HCT116 (cell line): ENCODE results near the gene OR6Q1. TPM values are rescaled to one million over a fixed set of nuclear protein-coding genes. Genes with fewer than 3 reads are reported as not detected.
A peak's percentile ranks its signal among the peaks of the same experiment; 100 is the strongest.

Experiments
- ATAC-seq: fragments of 200-7000 bp; cut with Tn5 transposase; 2 replicates; pipeline ENCODE4 v1.9.1; 2020; ENCODE audit warnings: mild to moderate bottlenecking, moderate library complexity
- BruUV-seq: library from RNA; stranded (reverse); fragments of 400-500 nt; replicated peaks from 2 replicates; lab custom pipeline; 2021; lab: Mats Ljungman, UMichigan
- CTCF ChIA-PET: fragments of 300-600 bp; sonication (Branson Sonifier 250); formaldehyde crosslinking; loops from one replicate; lab custom pipeline; 2021; ENCODE audit warnings: antibody characterized with exemption; lab: Charles Lee
- POLR2A ChIA-PET: fragments of 300-600, 350-600 bp; sonication (Branson Sonifier 250); formaldehyde crosslinking; loops from one replicate; lab custom pipeline; 2021; ENCODE audit warnings: antibody characterized with exemption; lab: Charles Lee
- RAD21 ChIA-PET, 2 experiments: fragments of 300-600 bp; sonication (Branson Sonifier 250); formaldehyde crosslinking; loops; one replicate each; lab custom pipeline; 2023; ENCODE audit warnings: low total read pairs in 2 of 2; ENCODE audit not compliant: uncharacterized antibody in 2 of 2, unreplicated experiment in 2 of 2, low non-redundant PET in 1 of 2; lab: Charles Lee
- DNase-seq: peaks from one replicate; pipeline ENCODE4 v3.0.0-alpha.2; 2010; ENCODE audit warnings: low read depth, low spot score
- H2AFZ ChIP-seq: fragments of 200-600 bp; shearing (Covaris generic), sonication (generic); 2 replicates; pipeline ENCODE4 v1.6.1; 2017; ENCODE audit warnings: low read depth, mixed run types, mixed read lengths, antibody characterized with exemption, low read length; ENCODE audit not compliant: poor library complexity, severe bottlenecking
- H3K27ac ChIP-seq: 2 replicates; pipeline ENCODE4 v1.5.1; 2012; ENCODE audit warnings: low read depth, low read length
- H3K27me3 ChIP-seq: fragments of 200-600 bp; sonication (generic); 2 replicates; pipeline ENCODE4 v1.6.1; 2016; ENCODE audit warnings: mixed run types, low read length, mixed read lengths; ENCODE audit not compliant: insufficient read depth
- H3K36me3 ChIP-seq, 2 experiments: fragments of 200-500 bp in 1 of 2; fragments of 200-600 bp in 1 of 2; sonication (Bioruptor generic) in 1 of 2; sonication (generic) in 1 of 2; 2 replicates each; pipeline versions ENCODE4 v1.5.1 to v1.6.1; 2014 to 2016; ENCODE audit warnings: low read length in 2 of 2, inconsistent platforms in 1 of 2, mixed read lengths in 1 of 2, mixed run types in 1 of 2; ENCODE audit not compliant: insufficient read depth in 2 of 2, control insufficient read depth in 1 of 2
- H3K4me1 ChIP-seq, 2 experiments: fragments of 200-600 bp in 1 of 2; sonication (generic) in 1 of 2; 2 replicates each; pipeline versions ENCODE4 v1.5.1 to v1.6.1; 2012 to 2017; ENCODE audit warnings: low read length in 2 of 2, inconsistent platforms in 1 of 2, mild to moderate bottlenecking in 1 of 2, mixed read lengths in 1 of 2, mixed run types in 1 of 2, moderate library complexity in 1 of 2; ENCODE audit not compliant: insufficient read depth in 2 of 2, control insufficient read depth in 1 of 2
- H3K4me2 ChIP-seq: fragments of 200-600 bp; sonication (generic); 2 replicates; pipeline ENCODE4 v1.6.1; 2017; ENCODE audit warnings: mixed run types, low read length, mixed read lengths
- H3K4me3 ChIP-seq, 2 experiments: fragments of 200-600 bp in 1 of 2; sonication (generic) in 1 of 2; replicated peaks in 1 of 2; 2 replicates each; pipeline ENCODE4 v1.5.1; 2011 to 2016; ENCODE audit warnings: low read length in 2 of 2, control low read depth in 1 of 2, low read depth in 1 of 2, mild to moderate bottlenecking in 1 of 2, mixed read lengths in 1 of 2, mixed run types in 1 of 2
- H3K79me2 ChIP-seq: fragments of 200-600 bp; sonication (generic); 2 replicates; pipeline ENCODE4 v1.6.1; 2017; ENCODE audit warnings: mild to moderate bottlenecking, mixed run types, low read length, moderate library complexity, mixed read lengths; ENCODE audit not compliant: insufficient read depth
- H3K9ac ChIP-seq: fragments of 200-600 bp; sonication (generic); 2 replicates; pipeline ENCODE4 v1.6.1; 2016; ENCODE audit warnings: low read length, mixed read lengths
- H3K9me2 ChIP-seq: fragments of 200-600 bp; sonication (generic), shearing (Covaris generic); 2 replicates; pipeline ENCODE4 v1.6.1; 2017; ENCODE audit warnings: mixed run types, mild to moderate bottlenecking, moderate library complexity; ENCODE audit not compliant: insufficient read depth
- H3K9me3 ChIP-seq, 2 experiments: fragments of 200-500 bp in 1 of 2; fragments of 200-600 bp in 1 of 2; sonication (Bioruptor generic) in 1 of 2; sonication (generic) in 1 of 2; 2 replicates each; pipeline ENCODE4 v1.6.1; 2014 to 2017; ENCODE audit warnings: low read length in 2 of 2, mixed read lengths in 2 of 2, inconsistent platforms in 1 of 2, low read depth in 1 of 2, mild to moderate bottlenecking in 1 of 2, mixed run types in 1 of 2, moderate library complexity in 1 of 2; ENCODE audit not compliant: control insufficient read depth in 1 of 2, insufficient read depth in 1 of 2
- H4K20me1 ChIP-seq: fragments of 200-600 bp; sonication (generic), shearing (Covaris generic); 2 replicates; pipeline ENCODE4 v1.6.1; 2017; ENCODE audit warnings: mixed run types, mild to moderate bottlenecking, moderate library complexity; ENCODE audit not compliant: insufficient read depth
- CBX3 ChIP-seq: IDR thresholded peaks from 2 replicates; pipeline ENCODE4 v1.6.1; 2012; ENCODE audit warnings: low read depth
- CTCF ChIP-seq, 3 experiments: fragments of 200-600 bp in 1 of 3; sonication (generic) in 1 of 3; IDR thresholded peaks in 2 of 3; conservative IDR thresholded peaks in 1 of 3; 2 replicates each; pipeline ENCODE4 v1.5.1; 2012 to 2017; ENCODE audit warnings: low read depth in 2 of 3, low read length in 2 of 3, antibody characterized with exemption in 1 of 3, borderline replicate concordance in 1 of 3, control low read depth in 1 of 3, mild to moderate bottlenecking in 1 of 3, mixed read lengths in 1 of 3, mixed run types in 1 of 3, moderate library complexity in 1 of 3; ENCODE audit not compliant: insufficient read depth in 1 of 3
- ELF1 ChIP-seq: IDR thresholded peaks from 2 replicates; pipeline ENCODE4 v1.6.1; 2012; ENCODE audit warnings: low read depth, borderline replicate concordance
- FOSL1 ChIP-seq: IDR thresholded peaks from 2 replicates; pipeline ENCODE4 v1.6.1; 2012; ENCODE audit warnings: low read depth
- RAD21 ChIP-seq: IDR thresholded peaks from 2 replicates; pipeline ENCODE4 v1.6.1; 2012; ENCODE audit warnings: low read depth, mild to moderate bottlenecking
- SP1 ChIP-seq: IDR thresholded peaks from 2 replicates; pipeline ENCODE4 v1.6.1; 2012; ENCODE audit warnings: low read depth
- YY1 ChIP-seq: IDR thresholded peaks from 2 replicates; pipeline ENCODE4 v1.6.1; 2011; ENCODE audit warnings: low read length, low read depth, moderate library complexity, mild to moderate bottlenecking; ENCODE audit not compliant: insufficient replicate concordance; ENCODE audit errors: extremely low read depth
- intact Hi-C: fragments of 100-400 bp; cut with micrococcal nuclease; formaldehyde crosslinking; loops from 2 replicates; pipeline ENCODE4 v1.10.0; 2022
- total RNA-seq: library from RNA; stranded (reverse); gene quantifications from one replicate; pipeline ENCODE4 v1.2.1, GENCODE V29; 2021; ENCODE audit not compliant: unreplicated experiment

OR6Q1 gene
- total RNA-seq, 1 experiment from 2014 or later: not detected

GRCh38 chr11:58059007-58059350 lies 28.2 kb downstream of the OR6Q1 start:
- POLR2A ChIA-PET: no interaction called here
- Histone ChIP-seq H3K4me3 (no peak overlapping the region), H3K79me2 (no peaks in the 10 kb centered on the region), H3K4me1 (peaks cover 6 to 18% of the 10 kb centered on the region in 2 experiments; a peak in 2 of 4 replicates), H3K9ac (no peak overlapping the region), H3K9me2 (no peaks in the 10 kb centered on the region)
- intact Hi-C loops: no loop called here
- RAD21 ChIA-PET: no interaction called here
- BruUV-seq: no TSS peak
- DNase-seq: no peak
- TF ChIP-seq FOSL1 (no peak), CBX3 (no peak)
- TF ChIP-seq, all 23 proteins: peak for 0
- Histone ChIP-seq H3K9me3 (no peaks in the 10 kb centered on the region), H4K20me1 (no peaks in the 10 kb centered on the region), H2AFZ (peak overlapping the region; percentile 54), H3K4me2 (peak overlapping the region; percentile 35; the same call in 1 of the 2 replicates), H3K36me3 (no peaks in the 10 kb centered on the region), H3K27ac (no peak overlapping the region; the same call in 1 of the 2 replicates), H3K27me3 (no peaks in the 10 kb centered on the region)
- CTCF ChIA-PET: no interaction called here
- peak; percentile 18; the same call in 1 of the 2 replicates for ATAC-seq

- Histone ChIP-seq H3K27me3 (no peaks in the 10 kb centered on the region), H3K79me2 (no peaks in the 10 kb centered on the region), H3K9me3 (no peaks in the 10 kb centered on the region), H3K4me1 (peaks cover 6 to 18% of the 10 kb centered on the region in 2 experiments; a peak in 2 of 4 replicates), H3K36me3 (no peaks in the 10 kb centered on the region), H2AFZ (no peak overlapping the region), H3K4me3 (no peak overlapping the region), H4K20me1 (no peaks in the 10 kb centered on the region), H3K27ac (no peak overlapping the region), H3K4me2 (no peak overlapping the region), H3K9ac (no peak overlapping the region), H3K9me2 (no peaks in the 10 kb centered on the region)
- intact Hi-C loops: loop anchor here (10.0 kb wide), 1 partner anchor 454 kb away; no protein-coding TSS in a partner anchor
- CTCF ChIA-PET: interaction anchor here (1.2 kb wide), 1 partner anchor 226 kb away, joined by 3 read pairs; no protein-coding TSS in a partner anchor
- POLR2A ChIA-PET: no interaction called here
- BruUV-seq: no TSS peak
- TF ChIP-seq SP1 (no peak), YY1 (no peak), ELF1 (no peak), RAD21 (no peak), CTCF (IDR thresholded peaks at IDR 0.05 in 2 of 3, conservative IDR thresholded peaks at IDR 0.05 in 1 of 3; ENCODE audit: borderline replicate concordance in 1 of 3, insufficient read depth in 1 of 3, low read depth in 2 of 3, low read length in 2 of 3) (no peak)
- ATAC-seq: no peak
- RAD21 ChIA-PET: no interaction called here
- no peak for DNase-seq
These were observed 29.8 kb downstream of the OR6Q1 start for GRCh38 chr11:58060535-58060934.
